NK-92 (cell line): ENCODE data around the gene ATR.

ENCODE experiments used
- DNase-seq: peaks from one replicate; lab custom pipeline; 2025; ENCODE audit not compliant: unreplicated experiment; lab: John Stamatoyannopoulos, UW

The ATR gene

DNA sequence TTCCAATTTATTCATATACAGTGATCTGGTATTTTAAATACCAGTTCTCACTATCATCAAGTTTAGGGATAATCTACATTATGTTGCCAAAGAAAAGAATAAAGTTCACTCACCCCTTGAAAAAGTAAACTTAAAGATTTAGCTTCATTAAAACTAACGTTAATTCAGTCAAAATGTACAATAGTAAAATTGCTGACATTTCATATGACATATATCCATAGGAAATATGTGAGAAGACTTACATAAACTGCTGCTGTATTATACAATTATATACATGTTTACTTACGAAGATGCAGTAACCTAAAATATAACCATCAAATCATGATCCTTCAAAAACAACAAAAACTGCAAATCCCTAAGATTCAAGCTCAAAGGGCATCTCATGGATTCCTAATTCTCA, 44.0 kb downstream of the ATR start:
- DNase-seq: no peak

- DNase-seq: no peak
Observed at GRCh38 chr3:142530296-142530695, 48.2 kb downstream of the ATR start.

GRCh38 chr3:142523921-142524566, 54.5 kb downstream of the ATR start:
- no peak for DNase-seq

DNA sequence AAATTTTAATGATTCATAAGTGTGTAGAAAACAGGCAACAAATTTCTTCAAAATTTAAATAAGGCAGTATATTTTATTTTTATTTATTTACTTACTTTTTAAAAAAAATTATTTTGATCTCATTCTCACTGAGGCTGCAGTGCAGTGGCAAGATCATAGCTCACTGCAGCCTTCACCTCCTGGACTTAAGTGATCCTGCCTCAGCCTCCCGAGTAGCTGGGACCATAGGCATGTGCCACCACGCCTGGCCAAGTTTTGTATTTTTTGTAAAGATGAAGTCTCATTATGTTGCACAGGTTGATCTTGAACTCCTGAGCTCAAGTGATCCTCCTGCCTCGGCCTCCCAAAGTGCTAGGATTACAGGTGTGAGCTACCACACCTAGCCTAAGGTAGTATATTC, 69.5 kb downstream of the ATR start:
- DNase-seq: no peak

DNA sequence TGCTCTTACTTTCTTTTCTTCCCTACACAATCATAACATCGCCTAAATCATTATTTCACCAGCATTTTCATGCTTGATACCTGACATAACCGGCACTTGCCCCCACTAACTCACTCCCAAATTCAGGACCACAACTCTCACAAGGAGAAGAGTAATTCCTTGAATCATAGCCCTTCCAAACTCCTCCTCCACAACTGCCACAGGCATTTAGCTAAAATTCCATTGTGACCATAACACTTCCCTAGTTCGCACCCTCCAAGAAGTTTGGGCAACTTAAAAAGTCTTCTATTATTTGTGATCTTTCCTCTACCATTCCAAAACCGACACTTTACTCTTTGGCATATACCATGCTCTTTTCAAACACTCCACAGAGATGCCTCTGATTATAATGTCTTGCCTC, 71.3 kb downstream of the ATR start:
- DNase-seq: no peak

GRCh38 chr3:142502187-142502985, 76.1 kb downstream of the ATR start:
- DNase-seq: no peak

GRCh38 chr3:142501004-142501926, 77.3 kb downstream of the ATR start:
- no peak for DNase-seq

GRCh38 chr3:142500211-142500610, 78.3 kb downstream of the ATR start:
- DNase-seq: no peak

DNA sequence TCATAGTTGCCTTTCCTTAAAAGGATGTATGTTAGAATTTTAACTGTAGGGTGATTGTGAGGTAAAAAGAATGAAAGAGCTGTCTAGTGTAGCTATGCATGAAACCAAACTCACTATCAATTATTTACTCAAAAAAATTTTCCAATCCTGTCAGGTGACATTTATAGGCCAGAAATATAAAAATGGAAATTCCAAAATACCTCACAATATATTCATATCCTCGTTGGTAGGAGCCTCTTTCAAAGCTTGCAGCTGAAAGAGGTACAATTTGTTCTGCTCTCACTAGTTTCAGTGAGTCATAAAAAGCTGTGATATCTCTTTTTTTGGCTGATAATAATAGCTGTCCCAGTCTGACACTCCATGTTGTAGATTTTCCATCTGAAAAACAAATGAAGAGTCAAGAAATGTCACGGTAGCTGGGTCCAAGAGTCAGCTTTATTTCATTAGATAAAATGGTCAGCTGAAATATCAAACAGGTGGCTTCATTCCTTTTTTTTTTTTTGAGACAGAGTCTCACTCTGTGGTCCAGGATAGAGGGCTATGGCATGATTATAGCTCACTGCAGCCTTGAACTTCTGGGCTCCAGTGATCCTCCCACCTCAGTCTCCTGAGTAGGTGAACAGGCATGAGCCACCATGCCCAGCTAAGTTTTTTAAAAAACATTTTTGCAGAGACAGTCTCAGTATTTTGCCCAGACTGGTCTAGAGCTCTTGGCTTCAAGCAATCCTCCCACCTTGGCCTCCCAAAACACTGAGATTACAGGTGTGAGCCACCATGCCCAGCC, 79.9 kb downstream of the ATR start:
- no peak for DNase-seq

- no peak for DNase-seq
Observed at GRCh38 chr3:142497729-142498128, 80.8 kb downstream of the ATR start.

DNA sequence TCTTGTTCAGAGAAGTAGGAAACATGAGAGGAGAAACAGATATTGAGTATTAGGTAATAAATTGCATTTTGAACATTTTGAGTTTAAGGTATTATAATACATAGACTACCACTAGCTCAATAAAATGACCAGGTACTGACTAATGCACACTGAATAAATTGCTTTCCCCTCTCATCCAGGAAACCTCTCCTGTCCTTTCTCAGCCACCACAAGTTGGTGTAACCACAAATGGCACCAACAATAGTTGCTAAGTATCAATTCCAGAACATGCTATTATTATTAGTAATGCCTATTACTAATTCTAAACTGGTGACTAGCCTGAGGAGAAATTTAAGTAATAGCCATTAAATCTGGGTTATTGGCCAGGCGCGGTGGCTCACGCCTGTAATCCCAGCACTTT, 83.4 kb downstream of the ATR start:
- DNase-seq: no peak

DNA sequence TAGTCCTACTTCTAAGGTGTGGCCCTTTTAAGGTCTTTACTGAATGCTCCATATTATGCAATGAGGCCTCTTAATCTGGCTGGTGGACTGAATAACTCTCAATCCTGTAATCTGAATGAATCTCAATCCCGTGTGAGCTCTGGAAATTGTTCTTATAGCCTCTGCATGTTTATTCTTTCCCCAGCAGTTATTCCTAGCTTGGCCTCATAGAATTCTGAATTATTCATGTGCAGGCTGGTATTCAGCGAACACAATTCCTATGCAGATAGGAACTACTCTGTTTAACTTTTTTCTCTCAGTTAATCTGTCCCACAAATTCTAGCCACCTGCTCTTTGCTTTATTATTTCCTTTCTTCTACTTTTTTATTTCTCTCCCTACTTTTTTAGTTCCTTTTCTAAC, 86.3 kb downstream of the ATR start:
- no peak for DNase-seq

DNA sequence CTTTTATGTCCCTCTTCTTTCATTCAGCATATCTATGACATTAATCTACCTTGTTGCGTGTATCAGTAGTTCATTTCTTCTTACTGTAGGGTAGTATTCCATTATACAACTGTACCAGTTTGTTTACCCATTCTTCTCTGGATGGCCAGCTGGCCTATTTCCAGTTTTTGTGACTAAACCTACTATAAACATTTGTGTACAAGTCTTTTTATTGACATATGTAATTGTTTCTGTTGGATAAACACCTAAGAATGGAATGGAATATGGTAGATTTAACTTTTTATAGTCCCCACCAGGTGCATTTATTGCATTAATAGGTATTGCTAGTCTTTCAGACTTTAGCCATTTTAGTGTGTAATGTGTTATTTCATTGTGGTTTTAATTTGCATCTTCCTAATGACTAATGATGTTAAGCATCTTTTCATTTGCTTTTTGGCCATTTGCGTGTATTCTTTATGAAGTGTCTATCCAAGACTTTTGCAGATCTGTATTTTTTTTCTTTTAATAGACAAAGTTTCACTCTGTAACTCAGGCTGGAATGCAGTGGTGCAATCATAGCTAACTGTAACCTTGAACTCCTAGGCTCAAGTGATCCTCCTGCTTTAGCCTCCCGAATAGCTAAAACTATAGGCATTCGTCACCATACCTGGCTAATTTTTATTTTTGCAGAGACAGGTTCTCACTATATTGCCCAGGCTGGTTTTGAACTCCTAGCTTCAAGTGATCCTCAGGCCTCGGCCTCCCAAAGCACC, 88.8 kb downstream of the ATR start:
- DNase-seq: no peak

DNA sequence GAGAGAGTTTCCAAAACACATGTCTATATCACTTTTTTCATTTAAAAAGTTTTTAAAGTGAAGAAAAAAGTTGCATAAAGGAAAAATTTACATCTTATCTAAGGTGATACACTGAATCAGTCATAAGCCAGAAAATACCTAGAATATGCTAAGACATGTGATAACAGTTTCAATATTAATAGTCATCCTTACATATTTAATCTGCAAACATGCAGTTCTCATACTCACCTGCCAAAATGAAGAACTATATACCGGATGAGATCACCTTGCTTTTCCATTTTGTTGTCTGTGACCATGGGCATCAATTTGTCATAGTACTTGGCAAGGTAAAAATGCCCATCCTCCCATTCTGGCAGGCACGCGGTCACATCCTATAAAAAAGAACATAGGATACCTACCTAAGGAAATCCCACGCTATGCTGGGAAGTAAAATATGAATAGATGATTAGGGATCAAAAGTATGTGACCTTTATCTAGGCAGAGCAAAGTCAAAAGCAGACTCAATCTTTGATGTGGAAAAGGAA, 93.6 kb downstream of the ATR start:
- no peak for DNase-seq

- DNase-seq: no peak
Observed at GRCh38 chr3:142481196-142481595, 97.3 kb downstream of the ATR start.

GRCh38 chr3:142470826-142471225, 107.7 kb downstream of the ATR start:
- no peak for DNase-seq

DNA sequence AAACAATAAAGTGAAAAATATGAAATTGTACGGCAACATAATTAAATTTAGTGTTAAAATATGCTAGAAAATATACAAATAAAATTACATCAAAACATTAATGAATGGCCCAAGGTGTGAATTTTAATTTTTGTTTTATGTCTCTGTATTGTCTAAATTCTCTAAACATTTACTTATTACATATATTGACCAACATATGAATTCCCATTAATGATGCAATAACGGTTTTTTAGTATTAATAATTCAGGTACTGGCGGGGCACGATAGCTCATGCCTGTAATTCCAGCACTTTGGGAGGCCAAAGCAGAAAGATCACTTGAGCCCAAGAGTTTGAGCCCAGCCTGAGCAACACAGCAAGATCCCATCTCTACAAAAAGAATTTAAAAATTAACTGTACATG, 110.1 kb downstream of the ATR start:
- no peak for DNase-seq

- no peak for DNase-seq
Observed at GRCh38 chr3:142467768-142468167, 110.8 kb downstream of the ATR start.

DNA sequence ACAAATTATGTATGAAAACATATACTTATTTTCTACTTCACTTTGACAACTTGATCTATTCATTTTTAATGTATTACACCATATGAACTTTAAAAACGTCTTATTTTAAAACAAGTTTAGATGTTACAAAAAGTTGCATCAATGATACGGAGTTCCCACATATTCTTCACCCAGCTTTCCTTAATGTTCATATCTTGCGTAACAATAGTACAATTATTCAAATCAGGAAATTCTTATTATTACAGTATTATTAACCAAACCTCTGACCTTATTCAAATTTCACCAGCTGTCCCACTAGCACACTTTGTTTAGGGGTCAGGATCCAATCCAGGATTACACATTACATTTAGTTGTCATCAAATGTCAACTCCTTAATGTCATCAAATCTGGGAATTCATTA, 117.8 kb downstream of the ATR start:
- no peak for DNase-seq

- DNase-seq: no peak
Observed at GRCh38 chr3:142459929-142460328, 118.6 kb downstream of the ATR start.
